ENCODE data around the gene ZFYVE21. TPM values are rescaled to one million over a fixed set of nuclear protein-coding genes. Genes with fewer than 3 reads are reported as not detected.
"Not testable (repeated sequence)": the region's sequence is repeated elsewhere in the genome, so short reads cannot be mapped to it uniquely, and the experiment has no call there.

Gene ZFYVE21
- polyA plus RNA-seq, 1 donor = 54.0 TPM

DNA sequence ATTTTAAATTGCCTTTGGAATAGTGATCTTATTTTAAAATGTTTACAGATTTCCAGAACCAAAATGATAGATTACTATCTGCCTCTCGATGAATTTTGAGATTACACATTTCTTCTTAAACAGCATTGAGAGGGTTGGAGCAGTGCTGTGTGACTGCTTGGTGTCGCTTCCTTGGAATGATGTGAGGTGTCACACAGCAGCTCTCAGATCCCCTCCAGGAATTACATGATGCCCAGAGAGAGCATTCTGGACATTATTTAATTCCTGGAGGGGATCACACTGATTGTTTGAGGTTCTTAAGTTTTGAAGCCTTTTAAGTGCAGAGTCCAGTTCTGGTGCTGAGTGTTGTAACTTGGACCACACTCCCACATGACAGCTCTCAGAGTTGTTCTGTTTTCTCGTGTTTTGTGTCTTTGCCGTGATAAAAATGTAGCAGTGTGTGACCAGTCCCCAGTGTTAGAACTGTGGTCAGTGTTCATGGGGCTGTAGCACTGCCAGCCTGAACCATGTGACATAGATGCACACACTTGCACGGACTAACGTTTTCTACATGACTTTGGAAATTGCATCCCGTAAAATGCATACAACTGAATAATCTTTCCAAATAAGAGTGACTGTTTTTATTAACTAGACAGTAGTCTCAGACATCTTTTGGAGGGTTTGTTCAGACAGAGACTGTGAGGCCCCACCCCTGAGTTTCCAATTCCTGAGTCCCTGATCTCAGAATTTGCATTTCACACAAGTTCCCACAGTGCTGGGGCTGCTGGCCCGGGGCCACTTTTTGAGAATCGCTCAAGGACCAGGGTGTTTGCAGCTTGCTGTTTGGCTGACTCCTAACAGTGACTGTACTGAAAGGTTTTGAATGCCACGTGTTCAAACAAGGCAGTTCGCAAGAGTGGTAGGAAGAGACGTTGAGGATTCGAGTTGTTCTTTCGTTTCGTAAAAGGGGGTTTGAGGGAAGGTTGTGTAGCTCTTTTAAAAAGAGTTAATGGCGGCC lies 26.4 kb upstream of the ZFYVE21 start:
- DNase-seq = no peak

DNA sequence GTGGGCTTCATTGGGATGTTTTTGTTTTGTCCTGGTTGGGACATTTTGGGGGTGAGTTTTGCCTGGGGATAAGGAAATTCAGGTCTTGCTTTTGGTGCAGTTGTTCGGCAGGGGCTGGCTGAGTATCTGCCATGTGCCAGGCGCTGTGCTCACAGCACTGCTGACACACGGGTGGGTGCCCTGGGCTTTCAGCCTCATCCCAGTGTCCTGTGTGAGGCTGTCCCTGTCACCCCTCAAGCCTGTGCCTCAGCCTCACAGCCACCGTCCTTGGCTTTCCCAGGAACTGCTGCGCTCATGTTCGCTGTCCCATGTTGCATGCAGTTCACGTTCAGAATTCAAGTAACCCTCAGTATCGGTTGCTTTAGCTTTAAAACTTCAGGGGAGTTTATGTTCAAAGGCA lies 25.3 kb upstream of the ZFYVE21 start:
- no peak for DNase-seq

DNA sequence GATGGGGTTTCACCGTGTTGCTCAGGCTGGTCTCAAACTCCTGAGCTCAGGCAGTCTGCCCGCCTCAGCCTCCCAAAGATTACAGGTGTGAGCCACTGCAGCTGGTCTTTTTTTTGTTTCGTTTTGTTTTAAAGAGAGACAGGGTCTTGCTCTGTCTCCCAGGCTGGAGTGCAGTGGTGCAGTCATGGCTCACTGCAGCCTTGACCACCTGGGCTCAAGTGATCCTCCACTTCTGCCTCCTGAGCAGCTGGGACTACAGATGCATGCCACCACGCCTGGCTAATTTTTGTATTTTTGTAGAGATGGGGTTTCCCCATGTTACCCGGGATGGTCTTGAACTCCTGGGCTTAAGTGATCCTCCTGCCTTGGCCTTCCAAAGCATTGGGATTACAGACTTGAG lies 24.0 kb upstream of the ZFYVE21 start:
- not testable (repeated sequence) for DNase-seq

DNA sequence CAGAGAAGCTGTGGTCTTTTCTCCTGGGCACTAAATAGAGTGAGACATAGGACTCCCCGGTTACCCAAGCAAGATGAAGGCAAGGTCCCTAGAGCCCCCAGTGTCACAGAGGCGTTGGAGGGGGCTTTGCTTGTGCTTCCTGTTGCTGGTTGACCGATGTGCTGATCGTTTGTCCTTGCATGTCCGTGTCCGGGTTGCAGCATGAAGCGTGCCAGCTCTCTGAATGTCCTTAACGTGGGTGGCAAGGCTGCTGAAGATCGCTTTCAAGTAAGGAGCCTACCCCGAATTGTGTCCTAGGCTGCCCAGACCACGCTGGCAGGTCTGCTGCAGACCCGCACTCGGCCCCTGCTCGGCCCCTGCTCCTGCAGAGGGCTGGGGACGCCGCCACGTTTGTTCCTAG lies 23.5 kb upstream of the ZFYVE21 start:
- no peak for DNase-seq

DNA sequence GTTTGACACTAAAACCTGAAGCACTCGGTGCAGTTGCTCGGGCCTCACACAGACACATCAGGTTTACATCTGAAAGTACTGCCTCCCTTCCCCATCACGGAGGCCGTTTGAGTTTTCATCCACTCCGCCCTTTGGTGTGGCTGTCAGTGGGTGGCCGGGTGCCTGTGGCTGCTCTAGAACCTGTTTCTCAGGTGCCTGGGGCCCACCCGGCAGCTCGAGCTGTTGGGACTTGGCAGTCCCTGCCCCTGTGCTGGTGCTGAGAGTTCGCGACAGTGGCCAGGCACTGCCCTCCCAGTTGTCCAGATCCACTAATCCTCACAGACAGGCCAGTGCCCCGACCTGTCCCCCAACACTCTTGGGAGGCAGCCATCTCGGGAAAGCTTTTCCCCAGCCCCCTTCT lies 22.7 kb upstream of the ZFYVE21 start:
- DNase-seq = no peak

DNA sequence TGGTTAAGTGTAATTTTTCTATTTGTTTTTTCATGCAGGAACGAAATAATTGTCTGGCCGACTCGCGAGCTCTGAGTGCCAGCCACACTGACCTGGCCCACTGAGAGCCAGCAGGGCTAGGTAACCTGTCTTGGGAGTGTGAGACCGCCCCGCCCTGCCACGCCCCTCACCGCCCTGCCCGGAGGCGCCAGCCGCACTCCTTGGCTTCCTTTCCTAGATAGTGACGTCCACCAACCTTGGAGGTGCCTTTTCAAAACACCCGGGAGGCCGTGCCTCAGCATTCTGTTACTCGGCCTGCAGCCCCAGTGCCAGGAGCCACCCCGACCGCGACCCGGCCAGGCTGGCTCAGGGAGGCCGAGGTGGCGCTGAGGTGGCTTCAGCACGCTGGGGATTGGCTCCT lies 22.1 kb upstream of the ZFYVE21 start:
- DNase-seq = no peak

DNA sequence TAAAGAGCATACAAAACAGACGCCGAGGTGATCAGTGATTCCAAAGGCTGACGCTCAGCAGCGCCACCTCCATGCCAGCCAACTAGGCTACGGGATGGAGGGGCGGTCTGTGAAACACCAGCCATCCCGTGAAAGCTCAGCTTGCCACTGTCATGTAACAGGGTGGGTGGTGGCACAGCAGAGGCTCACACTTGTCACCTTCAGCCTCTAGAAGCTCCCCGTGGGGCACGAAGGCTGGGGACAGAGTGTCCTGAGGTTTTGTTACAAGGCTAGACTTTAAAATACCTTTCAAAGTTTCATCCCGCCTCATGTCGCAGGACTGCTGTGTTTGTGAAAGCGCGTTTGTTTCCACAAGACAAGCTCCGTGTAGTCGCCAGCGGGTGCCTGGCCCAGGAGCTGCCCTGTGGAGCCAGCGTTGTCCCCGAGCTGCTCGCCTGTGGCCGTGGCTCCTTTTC lies 21.0 kb upstream of the ZFYVE21 start:
- DNase-seq = no peak

DNA sequence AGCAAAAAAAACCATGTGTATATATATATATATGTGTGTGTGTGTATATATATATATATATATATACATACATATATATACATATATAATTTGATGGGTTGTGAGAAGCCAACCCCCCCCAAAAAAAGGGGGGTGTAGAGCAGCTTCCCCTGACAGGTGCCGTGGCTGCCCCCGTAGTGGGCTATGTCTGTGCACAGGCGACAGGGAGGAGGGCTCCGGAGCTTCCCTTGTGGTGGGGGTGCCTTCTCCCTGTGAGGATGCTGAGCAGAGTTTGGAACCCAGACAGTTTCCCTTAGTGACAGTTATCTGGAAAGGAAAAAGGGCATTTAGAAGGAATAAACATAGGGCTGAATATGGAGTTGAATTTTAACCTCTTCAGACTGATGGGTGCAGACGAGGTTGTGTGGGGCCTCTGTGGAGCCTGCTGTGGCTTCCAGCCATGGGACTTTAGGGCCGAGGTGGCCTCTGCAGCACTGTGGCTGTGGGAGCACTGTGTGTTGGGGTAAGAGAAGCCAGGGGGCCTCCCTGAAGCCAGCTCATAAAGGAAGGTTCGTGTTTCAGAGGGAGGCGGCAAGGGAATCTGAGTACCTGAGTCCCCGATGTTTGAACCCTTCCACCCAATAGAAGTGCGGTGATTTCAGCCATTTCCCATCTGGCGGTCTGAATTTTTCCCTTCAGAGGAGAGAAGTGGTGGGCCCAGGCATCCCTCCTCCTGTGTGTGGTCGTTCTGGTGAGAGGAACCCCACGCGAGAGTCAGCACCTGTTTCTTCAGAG lies 20.1 kb upstream of the ZFYVE21 start:
- no peak for DNase-seq

DNA sequence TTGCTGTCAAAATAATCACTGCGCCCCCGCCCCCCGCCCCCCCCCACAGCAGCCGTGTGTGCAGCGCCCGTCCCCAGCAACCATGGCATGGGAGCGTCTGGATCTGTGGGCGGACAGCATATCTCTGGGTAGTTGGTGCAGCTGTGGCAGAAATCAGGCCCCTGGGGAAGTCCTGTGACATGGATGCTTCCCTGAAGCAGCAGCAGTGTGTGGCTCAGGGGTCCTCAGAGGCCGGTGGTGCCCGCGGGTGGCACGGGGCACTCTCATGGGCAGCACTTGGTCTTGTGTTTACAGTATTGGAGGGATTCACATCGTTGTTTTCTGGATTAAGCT lies 19.6 kb upstream of the ZFYVE21 start:
- no peak for DNase-seq

DNA sequence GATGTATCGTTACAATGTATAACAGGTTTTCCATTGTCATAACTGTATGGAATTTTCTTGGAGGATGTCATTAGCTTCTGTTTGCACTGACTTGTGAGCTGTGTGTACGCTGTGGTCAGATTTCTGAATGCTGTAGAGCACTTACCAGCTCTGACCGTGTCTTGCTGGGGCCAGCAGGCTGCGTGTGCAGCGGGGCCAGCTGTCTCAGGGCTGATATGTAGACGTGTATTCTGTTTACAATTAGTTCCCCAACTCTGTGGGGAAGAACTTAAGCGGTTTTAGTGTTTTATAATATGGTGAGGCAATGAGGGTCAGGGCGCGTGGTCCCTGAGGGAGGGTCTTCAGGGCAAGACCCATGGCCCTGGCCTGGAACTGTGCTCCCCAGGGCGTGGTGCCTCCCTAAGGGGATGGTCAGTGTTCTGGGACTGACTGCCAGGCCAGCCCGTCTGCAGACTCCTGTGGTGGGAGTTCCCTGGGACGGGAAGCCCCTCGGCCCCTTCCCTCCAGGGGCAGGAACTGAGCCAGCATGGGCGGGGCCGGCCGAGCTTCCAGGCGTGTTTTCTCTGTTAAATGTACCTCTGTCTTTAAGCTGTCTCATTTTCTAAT lies 19.0 kb upstream of the ZFYVE21 start:
- peak; percentile 29 for DNase-seq

DNA sequence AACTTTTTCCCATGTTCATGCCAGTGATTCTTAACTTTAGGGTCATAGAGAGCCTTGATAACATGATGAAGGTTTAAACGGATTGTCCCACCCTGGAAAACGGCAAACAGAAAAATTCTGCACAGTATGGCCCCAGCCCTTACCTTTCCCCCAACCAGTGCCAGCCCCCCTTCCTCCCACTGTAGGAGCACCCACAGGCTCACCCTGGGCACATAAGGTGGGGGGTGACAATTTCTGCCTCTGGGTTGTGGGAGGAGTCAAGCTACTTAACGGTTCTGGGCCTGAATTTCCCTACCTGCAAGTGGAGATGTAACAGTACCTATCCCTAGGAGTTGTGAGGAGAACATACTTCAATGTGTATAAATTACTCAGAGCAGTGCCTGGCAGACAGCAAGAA lies 18.4 kb upstream of the ZFYVE21 start:
- no peak for DNase-seq

DNA sequence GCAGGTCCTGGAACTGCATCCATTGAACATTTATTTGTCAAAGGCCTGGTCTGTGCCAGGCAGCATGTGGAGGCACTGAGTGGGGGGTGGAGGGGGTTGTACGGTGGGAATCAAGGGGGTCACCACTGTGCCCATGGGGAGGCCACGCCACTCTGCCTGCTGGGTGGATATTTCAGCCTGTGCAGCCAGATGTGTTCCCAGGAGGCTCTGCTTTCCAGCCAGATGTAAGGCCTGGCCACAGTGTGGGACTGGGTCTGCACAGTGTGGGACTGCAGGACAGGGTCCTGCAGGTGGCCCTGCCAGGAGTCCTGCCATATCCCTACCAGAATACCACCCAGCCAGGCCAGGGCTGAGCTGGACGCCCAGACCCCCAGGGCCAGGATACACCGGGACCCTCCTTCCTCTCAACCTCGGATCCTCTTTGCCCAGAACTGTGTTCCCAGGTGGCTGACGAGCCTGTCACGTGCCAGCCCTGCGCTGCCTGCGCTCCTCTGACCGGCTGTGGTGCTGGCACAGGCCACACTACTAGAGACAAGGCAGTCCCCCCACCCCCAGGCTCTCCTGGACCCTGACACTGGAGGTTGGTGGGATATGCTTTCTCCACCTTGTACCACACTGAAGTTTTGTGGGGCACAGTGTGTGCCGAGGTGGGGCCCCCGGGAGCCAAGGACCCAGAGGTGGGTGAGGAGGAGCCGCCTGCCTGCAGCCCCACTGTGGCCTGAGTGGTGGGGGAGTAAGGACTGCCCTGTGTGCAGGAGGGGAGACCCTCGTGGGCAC lies 17.8 kb upstream of the ZFYVE21 start:
- no peak for DNase-seq

DNA sequence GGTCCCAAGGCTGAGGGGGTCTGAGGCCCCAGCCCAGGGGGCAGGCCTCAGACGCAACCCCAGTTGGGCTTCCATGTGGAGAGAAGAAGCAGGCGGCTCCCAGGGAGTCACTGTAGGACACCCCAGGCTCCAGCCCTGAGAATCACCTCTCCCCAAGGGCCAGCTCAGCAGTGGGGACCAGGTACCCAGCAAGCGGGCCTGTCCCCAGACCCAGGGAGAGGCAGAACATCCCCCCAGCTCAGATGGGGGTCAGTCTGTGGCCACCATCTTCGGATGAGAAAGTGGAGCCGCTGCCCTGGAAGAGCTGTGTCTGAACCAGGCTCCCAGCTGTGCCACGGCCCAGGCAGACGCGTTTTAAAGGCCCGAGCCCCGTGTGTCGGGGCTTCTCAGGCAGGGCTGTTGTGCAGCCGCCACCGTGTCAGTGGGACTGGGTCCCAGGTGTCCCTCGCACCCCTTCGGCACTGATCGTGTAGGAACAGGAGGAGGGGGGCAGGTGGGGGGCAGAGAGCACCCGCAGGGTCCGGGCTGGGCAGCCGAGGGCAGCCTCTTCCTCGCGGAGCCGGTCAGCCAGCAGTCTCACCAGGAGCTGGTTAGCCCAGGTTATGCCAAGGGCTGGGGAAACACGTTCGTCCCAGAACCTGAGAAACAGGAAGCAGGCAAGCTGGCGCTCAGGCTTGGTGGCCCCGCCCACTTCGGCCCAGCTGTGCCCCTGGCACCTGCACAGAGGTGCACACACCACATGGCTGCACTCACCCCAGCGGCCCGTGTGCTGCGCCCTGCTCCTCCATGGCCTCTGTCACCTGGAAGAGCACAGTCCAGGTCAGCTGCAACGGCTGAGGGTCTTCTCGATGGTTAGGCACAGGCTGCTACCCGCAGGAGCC lies 17.0 kb upstream of the ZFYVE21 start:
- DNase-seq = no peak

DNA sequence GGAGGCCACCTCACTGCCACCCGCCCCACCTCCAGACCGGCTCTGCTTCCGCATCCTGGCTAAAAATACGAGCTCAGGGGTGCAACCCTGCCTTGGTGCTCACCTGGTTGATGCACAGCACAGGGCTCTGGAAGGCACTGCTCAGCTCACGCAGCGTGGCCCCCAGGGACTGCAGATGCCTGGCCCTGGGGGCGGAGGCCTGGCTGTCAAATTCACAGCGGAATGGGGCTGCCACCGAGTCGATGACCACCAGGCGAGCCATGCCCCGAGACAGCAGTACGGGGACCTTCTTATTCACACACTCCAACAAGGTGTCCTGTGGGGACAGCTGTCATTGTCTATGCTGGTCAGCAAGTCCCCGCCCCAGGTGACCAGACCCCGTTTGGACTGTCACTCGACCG lies 16.3 kb upstream of the ZFYVE21 start:
- no peak for DNase-seq

DNA sequence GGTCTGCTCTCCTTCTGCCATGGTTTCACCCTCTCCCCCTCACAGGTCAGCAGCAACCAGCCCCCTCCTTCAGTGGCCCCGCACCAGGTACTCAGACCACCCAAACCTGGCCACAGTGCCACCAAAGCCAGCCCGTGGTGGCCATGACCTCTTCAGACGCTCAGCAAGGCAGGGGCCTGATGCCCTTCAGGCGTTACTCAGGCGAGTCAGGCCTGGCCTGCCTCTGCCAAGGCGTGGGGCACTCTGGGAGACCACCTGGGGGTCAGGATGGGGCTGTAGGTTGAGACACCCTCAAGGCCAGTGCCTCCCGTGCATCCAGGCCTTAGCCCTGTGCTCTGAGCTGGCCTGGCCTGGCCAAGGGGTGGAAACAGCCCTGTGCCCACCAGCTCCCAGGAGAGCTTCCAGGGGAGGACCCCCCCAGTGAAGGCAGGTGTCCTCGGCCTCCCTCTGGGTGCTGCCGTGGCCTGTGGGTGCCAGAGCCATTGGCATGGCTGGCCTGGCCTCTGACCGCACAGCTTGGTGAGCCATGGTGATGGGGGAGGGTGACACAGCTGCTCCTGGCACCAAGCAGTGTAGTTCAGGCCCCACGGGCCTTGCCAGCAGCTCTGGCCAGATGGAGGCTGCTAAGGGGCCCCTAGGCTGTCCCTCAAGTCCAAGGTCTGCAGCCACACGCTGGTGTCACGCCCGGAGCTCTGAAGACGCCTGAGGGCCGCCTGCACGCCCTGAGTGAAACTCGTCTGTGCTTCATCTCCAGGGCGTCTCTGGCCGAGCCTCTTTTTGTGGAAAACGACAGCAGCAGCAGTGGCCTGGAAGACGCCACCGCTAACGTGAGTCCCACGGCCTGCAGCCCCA lies 15.5 kb upstream of the ZFYVE21 start:
- no peak for DNase-seq

DNA sequence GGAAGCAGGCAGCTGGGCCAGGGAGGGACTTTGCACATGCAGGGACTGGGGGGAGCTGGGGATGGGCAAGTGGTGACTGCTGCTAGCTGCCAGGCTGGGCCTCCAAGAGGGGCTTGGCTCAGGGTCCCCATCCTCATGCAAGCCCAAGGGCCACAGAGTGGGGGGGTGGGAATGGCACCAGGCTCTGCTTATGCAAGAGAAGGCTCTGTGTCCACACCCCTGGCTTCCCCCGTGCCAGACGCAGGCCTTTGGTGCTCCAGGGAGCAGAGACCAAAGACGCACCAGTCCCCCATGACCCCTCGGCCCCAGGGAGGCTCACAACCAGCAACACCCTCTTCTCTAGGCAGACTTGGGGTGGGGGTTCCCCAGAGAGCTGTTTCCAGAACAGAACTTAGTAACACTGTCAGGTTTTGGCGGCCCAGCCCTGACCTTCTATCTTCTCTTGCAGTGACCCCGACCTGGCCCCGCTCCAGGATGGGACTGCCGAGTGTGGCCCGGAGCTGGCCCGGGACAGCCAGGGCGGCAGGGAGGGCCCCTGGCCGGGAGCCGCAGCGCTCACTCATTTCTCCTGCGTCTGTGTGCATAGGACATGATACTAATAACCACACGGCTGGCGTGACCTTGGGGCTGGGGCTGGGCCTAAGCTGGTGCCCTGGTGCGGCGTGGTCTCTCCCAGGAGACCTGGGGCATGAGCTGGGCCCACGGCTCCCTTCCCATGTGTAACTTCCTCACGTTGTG lies 14.7 kb upstream of the ZFYVE21 start:
- DNase-seq = no peak

DNA sequence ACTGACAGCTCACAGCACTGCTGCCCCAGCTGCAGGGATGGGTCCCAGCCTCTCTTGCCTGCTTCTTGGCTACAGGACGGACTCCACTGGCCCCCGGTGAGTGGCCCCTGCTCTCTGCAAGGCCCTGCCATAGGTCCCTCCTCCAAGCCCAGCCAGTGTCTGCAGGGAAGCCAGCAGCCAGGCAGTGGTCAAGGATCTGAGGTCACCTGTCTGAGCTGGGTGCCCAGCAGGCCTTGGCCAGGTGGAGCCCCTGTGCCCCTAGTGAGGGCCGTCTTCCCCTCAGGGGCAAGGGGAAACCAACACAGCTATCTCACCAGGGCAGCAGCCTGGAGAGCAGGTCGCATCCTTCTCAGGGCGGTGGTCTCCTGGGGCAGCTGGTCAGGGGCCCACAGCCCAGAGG lies 13.5 kb upstream of the ZFYVE21 start:
- DNase-seq = no peak

DNA sequence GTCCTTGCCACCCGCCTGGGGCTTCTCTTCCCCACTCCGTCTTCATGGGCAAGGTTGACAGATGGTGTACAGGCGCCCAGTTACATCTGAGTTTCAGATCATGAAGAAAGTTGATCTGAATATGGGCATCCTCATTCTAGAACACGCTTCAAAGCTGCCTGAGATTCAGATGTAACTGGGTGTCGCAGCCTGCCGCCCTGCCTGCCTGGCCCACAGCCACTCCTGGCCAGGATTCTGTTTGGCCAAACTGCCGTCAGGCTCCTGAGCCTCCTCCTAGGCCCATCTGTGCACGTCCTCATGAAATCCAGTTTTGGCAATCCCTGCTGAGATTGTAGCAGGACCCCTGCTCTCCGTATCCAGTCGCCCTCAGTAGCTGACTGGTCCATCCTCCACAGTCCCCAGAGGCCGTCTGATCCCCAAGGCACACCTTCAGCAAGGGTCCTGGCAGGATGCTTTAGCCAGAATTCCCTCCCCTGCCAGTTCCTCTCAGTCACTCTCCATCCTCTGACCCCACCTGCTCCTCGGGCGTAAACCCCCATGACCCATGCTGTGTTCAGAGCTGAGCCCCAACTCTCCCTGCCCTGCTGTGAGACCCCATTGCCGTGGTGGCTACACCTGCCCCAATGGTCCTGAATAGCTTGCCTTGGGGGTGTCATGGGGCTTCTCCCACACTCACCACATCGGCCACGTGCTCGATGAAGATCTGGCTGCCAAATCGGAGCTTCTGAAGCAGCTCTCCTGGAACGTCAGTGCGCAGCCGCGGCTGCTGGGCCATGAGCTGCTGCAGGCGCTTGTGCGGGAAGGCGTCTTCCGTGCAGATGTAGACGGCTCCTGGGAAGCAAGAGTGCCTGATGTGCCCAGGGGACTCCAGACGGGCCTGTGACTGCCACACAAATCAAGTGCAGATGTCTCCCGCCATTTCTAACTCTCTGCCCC lies 12.8 kb upstream of the ZFYVE21 start:
- no peak for DNase-seq

Data from left kidney (tissue), 2 donors.